RPMI7951 (cell line): ENCODE data around the gene WHRN. TPM values are rescaled to one million over a fixed set of nuclear protein-coding genes. Genes with fewer than 3 reads are reported as not detected.

Source experiments
- DNase-seq: peaks from one replicate; pipeline ENCODE4 v3.0.0-alpha.2; 2012; ENCODE audit warnings: low read depth
- total RNA-seq: library from RNA; depleted of rRNA; stranded (reverse); fragments of >200 nt; shearing (Covaris generic); gene quantifications from 2 replicates; pipeline ENCODE4 v1.2.3, GENCODE V29; 2014

The WHRN gene
- total RNA-seq, 1 experiment from 2014 or later: 1.7 TPM

DNA sequence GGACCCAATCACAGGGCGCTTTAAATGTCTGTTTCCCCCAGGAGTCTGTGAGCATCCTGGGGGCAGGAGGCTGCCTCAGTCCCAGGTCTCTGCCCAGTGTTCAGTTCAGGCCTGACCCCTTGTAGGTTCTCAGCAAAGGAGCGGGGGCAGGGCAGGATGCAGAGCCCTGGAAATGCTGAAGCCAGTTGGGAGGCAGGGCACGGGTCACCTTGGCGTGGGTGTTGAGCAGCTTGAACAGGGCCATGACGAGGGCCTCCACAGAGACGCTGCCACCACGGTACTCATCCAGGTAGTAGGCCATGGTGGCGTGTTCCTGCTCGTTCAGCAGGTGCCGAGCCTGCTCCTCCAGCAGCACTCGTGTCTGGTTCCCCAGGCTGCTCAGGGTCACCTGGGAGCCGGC, 81.1 kb downstream of the WHRN start:
- no peak for DNase-seq

DNA sequence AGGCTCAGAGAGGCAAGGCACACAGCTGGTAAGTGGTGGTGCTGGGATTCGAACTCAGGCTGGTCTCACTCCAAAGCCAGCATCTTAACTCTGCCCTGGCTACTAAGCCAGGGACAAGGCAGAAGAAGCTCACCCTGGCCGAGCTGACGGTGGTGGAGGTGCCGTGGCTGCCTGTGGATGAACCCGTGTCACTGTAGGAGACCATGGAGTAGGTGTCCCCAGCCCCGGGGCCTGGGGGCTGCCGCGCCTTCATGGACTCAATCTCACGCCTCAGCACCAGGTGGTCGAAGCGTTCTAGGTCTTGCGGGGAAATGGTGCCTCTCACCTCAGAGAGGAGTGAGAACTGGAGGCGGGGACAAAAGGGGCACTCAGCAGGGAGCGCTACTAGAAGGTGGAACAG, 82.1 kb downstream of the WHRN start:
- DNase-seq: no peak

DNA sequence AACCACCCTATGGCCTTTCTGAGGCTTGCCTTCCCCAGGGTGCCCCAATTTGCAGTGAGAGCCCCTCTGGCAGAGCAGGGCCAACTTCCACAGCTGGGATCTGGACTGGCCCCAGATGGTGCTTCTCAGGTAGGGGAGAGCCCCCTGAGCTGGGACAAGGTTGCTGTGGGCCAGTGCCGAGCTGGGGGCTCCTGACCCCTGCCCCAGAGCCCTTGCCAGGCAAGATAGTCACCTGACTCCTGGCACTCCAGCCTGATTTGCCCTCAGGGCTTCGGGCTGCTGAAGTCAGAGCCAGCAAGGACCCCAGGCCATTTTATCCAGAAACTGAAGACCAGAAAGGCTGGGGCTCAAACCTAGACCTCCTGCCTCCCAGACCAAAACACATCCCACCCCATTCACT, 84.1 kb downstream of the WHRN start:
- DNase-seq: no peak

- DNase-seq: no peak
Measured at GRCh38 chr9:114419796-114420195, 85.5 kb downstream of the WHRN start.

DNA sequence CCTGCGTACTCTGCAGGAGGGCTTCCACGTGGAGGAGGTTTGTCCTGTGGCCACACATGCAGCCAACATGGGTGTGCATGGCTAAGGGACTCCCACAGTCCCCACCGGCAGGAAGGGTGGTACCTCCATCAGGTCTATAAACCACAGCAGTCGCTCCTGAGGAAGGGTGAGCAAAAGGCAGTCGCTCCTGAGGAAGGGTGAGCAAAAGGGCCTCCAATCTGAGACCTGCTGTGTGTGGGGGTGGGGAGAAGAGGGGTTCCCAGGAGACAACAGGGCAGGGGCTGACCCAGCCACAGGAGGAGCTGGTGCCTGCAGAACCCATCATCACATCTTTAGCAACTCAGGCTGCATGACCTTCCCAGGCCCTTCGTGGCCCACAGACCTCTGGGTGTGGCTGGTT, 87.2 kb downstream of the WHRN start:
- DNase-seq: no peak

GRCh38 chr9:114417511-114417910, 87.8 kb downstream of the WHRN start:
- peak; percentile 39 for DNase-seq

DNA sequence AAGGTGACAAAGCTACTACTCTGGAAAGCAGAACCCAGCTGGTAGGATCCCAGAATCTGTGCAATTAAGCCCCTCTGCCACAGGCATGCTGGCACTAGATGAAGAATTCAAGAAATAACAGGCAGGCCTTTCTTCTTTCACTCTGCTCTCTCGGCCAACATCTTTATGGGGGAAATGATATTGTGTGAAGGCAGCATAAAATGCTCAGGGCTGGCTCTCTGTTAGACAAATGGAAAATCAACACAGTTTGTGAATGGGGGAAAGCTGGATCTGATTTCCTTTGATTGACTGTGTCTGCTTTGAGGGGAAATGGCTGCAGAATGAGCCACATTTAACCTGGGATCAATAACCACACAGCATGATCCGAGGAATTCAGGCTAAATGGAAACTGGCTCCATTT, 88.4 kb downstream of the WHRN start:
- no peak for DNase-seq

DNA sequence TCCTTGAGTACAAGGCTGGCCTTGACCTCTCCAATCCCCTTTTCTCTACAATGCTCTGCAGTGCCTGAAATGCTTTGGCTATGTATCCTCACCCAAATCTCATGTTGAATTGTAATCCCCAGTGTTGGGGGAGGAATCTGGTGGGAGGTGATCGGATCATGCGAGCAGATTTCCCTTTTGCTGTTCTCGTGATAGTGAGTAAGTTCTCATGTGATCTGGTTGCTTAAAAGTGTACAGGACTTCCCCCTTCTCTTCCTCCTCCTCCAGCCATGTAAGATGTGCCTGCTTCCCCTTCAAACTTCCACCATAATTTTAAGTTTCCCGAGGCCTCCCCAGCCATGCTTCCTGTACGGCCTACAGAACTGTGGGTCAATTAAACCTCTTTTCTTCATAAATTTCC, 89.0 kb downstream of the WHRN start:
- DNase-seq: no peak

DNA sequence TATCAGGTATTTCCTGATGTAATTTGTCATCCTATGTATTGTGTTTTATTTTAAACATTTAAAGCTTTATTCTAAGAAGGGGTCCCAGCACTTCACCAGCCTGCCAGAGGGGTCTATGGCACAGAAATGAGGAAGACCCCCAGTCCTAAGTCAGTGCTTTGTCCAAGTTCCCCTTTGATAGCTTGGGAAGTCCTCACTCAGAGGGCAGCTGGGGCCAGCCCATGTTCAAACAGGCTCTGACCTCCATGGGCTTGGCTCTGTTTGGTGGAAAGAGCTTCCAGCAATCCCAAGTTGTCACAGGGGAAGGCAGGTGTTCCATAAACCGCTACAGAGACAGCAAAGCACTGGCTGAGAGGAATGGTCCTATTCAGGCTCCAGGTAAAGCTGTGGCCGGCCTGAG, 90.9 kb downstream of the WHRN start:
- DNase-seq: no peak

DNA sequence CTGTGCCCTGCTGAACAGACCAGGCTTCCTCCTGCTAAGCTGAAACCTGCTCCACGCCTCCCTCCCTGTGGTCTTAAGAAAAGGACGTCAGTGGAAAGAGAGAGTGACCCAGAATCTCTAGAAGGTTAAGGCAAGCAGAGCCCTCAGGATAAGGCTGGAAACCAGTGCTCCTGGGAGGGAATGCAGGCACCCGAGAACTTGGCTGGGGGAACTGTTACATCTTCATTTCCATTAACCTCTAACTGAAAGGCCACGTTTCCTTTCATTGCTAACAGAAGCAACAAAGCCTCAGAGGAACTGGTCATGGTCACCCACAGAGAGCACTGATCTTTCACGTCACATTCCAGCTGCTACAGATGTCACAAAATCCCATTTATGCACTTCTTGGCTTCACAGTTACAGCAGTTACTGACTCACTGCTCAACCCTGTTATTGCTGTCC, 91.4 kb downstream of the WHRN start:
- DNase-seq: no peak

DNA sequence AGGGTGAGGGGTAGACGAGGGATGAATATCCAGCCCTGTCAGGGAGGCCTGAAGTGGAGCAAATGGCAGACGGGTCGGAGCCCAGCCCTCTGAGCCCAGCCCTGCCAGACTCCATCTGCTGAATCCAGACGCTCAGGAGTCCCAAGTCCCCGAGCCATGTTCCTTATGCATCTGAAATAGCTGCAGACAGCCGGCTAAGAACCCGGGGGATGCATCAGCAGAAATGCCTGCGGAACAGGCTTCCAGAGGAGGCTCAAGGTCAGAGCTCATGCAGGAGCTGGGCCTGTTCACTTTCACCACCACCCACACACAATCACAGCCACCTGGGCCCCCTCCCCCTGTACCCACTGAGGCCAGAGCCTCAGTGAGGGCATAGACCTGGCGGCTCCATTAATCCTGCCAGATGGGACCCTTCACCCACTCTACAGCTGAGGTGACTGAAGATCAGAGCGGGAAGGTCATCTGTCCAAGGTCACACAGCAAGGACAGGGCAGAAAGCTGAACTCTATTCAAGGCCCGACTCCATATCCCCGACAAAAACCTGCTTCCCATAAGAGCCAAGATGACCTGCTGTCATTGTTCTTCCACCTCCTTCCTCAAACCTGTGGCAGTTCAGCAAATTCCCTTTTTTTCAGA, 93.1 kb downstream of the WHRN start:
- DNase-seq: no peak

DNA sequence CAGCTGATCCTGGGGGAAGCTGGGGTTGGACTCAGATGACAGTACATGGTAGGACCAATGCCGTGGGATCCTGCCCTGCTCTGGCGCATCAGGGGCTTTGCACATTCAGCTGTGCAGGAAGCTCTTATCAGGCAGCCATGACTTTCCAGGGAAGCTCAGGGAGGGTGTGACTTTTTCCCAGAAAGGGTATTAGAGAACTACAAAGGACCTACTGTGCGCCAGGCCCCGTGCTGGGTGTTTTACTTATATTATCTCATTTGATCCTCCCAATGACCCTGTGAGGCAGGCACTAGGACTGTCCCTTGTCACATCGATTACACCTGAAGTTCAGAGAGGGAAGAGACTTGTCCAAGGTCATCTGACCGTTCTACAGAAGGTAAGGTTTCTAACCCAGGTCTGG, 93.8 kb downstream of the WHRN start:
- DNase-seq: no peak

- no peak for DNase-seq
Measured at GRCh38 chr9:114410910-114411309, 94.4 kb downstream of the WHRN start.

DNA sequence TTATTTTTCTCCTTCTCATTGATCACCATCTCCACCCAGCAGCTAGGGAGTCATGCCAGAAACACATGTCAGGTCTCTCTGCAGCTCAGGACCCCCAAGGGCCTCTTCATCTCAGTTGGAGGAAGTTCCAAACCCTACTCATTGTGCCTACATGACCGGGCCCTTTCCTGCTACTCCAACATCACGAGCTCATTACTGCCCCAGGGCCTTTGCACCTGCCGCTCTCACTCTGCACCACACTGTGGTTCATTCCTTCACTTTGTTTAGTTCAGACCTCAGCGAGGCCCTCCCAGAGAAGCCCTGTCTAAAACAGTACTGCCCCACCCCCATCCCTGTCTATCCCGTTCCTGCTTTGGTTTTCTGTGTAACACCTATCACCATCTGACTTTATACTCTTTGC, 95.4 kb downstream of the WHRN start:
- no peak for DNase-seq

- peak; percentile 88 for DNase-seq
Measured at GRCh38 chr9:114409103-114409780, 96.0 kb downstream of the WHRN start.

DNA sequence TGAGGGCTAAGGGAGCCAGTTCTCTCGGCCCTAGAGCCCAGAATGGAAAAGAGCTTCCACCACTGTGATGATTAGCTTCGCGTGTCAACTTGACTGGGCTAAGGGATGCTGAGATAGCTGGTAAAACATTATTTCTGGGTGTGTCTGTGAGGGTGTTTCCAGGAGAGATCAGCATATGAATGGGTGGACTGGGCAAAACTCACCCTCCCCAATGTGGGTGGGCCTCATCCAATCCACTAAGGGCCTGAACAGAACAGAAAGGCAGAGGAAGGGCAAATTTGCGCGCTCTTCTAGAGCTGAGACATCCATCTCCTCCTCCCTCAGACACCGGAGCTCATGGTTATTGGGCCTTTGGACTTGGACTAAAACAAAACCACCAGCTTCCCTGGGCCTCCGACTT, 96.6 kb downstream of the WHRN start:
- no peak for DNase-seq

DNA sequence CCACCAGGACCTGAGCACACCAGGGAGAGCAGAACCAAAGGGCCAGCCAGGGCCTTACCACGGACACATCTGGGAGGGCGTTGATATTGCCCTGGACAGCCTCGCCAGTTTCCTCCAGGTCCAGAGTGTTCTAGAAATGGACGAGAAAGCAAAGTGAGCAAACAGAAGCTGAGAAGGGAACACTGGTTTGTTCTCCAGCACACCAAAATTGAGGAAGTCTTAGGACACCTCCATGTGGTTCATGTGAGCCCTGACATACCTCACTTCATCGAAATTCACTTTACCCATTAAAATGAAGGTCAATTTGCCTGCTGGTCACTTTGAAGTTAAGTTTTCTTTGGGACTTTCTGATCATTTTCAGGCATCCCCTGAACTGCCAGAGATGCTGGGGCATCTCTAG, 97.4 kb downstream of the WHRN start:
- no peak for DNase-seq

DNA sequence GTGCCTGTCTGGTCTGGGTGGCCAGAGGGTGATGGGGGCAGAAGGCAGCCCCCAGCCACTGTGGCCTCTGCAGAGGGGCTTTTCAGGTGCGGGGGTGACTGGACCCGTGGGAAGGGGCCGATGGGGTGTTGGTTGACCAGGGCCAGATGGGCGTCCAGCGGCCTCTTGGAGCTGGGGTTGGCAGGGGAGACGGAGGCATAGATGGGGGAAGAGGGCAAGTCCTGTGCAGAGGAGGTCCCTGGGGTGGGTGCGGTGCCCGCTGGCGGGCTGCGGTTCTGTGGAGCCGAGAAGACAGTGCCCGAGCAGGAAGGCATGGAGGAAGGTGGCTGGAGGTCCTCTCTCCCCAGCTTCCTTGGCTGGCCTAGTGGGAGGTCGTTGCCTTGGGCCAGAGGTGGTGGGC, 98.8 kb downstream of the WHRN start:
- DNase-seq: no peak

DNA sequence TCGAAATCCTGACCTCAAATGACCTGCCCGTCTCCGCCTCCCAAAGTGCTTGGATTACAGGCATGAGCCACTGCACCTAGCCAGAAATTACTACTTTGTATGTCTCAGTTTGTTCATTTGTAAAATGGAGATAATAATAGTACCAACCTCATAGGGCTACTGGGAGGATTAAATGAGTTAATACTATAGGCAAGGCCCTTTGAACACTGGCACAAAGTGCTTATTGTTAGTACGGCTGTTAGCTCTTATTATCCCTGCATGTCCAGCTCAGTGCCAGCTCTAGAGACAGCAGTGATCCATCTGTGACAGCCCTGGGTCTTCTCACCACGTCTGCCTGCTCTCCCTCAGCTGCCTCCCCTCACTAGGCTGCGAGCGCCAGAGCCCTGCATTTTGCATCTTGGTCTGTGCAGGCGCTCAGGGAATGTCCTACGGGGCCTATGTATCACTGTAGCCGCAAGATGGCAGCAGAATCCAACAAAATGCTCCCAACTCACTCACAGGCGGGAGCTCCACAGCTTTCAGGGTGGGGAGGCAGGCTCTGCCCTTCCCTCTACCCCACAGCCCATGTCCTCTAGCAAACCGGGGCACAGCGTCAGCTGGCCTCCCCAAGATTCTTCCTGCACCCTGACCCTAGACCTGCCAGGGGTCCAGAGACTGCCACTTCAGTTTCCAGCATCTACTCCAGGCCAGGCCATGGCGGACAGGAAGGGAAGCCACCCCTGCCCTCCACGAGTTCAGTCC, 99.8 kb downstream of the WHRN start:
- DNase-seq: peak; percentile 72

- no peak for DNase-seq
Measured at GRCh38 chr9:114404531-114404930, 100.7 kb downstream of the WHRN start.

DNA sequence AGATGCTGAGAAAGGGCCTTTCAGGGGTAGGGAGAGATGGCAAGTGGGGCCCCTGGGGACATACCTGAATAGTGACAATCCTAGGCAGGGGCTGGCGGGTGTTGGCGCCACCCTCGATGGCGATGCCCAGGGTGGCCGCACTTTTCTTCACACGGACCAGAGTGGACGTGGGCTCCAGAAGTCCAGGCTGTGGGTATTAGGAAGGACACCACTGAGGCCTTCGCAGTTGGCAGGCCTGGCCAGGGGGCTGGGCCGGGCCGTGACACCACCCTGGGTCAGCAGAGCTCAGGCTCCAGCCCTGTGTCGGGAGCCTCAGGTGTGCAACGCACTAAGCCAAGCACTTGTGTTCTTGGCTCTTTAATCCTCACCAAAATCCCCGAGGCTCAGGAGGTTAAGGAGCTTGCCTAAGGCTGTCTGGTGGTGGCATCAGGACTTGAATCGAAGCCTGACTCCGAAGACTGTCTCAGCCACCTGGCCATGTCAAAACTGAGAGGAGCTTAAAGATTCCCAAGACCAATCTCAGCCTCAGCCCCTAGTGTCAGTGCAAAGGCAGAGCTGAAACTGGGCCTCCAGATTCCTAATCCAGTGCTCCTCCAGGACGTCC, 102.0 kb downstream of the WHRN start:
- DNase-seq: no peak

DNA sequence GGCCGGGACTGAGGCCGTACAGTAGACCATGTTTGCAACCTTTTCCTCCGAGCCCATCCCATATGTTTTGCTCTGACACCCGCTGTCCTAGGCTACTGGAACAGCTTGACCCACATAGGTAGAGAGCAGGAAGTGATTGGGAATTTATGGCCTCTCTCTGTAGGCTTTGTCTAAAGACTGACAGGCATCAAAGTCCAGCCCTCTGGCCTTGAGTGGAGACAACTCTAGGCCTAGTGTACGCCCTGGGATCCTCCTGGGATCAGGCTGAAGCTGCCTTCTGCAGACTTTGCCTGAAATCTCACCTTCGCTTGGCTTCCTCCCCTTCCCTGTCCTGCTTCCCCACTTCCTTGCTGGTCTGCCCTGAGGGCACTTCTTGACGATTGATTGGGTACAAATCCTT, 103.9 kb downstream of the WHRN start:
- no peak for DNase-seq

- no peak for DNase-seq
Measured at GRCh38 chr9:114400772-114401171, 104.5 kb downstream of the WHRN start.
